ENCODE results near the gene ADNP.

DNA sequence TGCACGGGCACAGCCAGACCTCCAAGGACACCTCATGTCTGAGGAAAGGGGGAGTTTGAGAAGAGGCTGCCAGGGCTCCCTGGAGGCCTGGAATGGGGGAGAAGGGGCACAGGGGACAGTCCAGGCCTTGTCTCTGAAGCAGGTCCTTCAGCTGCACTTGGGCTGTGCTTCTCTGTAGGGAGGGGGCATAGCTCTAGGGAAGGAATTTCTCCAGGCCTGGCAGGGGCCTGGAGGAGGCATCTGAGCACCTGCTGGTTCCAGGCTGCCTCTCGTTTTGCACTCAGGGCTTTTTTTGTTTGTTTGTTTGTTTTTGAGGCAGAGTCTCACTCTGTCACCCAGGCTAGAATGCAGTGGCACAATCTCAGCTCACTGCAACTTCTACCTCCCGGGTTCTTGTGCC lies 68.7 kb downstream of the ADNP start:
- TF ChIP-seq EZH2 (IDR thresholded peaks at IDR 0.05; ENCODE audit: borderline replicate concordance, low read length), result no peak
- TF ChIP-seq, protein P1, sequence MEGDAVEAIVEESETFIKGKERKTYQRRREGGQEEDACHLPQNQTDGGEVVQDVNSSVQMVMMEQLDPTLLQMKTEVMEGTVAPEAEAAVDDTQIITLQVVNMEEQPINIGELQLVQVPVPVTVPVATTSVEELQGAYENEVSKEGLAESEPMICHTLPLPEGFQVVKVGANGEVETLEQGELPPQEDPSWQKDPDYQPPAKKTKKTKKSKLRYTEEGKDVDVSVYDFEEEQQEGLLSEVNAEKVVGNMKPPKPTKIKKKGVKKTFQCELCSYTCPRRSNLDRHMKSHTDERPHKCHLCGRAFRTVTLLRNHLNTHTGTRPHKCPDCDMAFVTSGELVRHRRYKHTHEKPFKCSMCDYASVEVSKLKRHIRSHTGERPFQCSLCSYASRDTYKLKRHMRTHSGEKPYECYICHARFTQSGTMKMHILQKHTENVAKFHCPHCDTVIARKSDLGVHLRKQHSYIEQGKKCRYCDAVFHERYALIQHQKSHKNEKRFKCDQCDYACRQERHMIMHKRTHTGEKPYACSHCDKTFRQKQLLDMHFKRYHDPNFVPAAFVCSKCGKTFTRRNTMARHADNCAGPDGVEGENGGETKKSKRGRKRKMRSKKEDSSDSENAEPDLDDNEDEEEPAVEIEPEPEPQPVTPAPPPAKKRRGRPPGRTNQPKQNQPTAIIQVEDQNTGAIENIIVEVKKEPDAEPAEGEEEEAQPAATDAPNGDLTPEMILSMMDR (conservative IDR thresholded peaks at IDR 0.05 in 1 of 2, IDR thresholded peaks at IDR 0.05 in 1 of 2; ENCODE audit: extremely low read depth in 1 of 2, insufficient read depth in 1 of 2, low read depth in 1 of 2, low read length in 2 of 2), result no peak
